Left colon (tissue), 2 donors: ENCODE measurements around the gene CADM3. TPM values are rescaled to one million over a fixed set of nuclear protein-coding genes. Genes with fewer than 3 reads are reported as not detected.

Experiments used
- ATAC-seq: fragments of 200-7000 bp; cut with Tn5 transposase; one replicate; pipeline ENCODE4 v1.9.1; 2020; ENCODE audit warnings: mild to moderate bottlenecking, moderate library complexity
- DNase-seq, 2 donors: peaks; one replicate each; pipeline ENCODE4 v3.0.0-alpha.2; 2020
- intact Hi-C, 2 donors: fragments of 100-400 bp; cut with DNase I in 1 of 2; cut with micrococcal nuclease in 1 of 2; formaldehyde crosslinking; loops; one replicate each; pipeline versions ENCODE4 v1.11.2 to v1.14.0; 2022; cut with DNase I, micrococcal nuclease
- total RNA-seq, 2 donors: library from RNA; stranded (reverse); fragmentation: NEBNext Ultra II Directional; extraction: Animal tissue kit (Norgen Biotek cat#: 25700); gene quantifications; one replicate each; pipeline ENCODE4 v1.2.1, GENCODE V29; 2021
- donor health status: DM: no; HTN: no; CAD: no.
- donor health status: DM: yes; HTN: yes; CAD: no.

The CADM3 gene
- total RNA-seq, 2 donors from 2014 or later: 3.2 to 7.5 TPM

GRCh38 chr1:159200769-159201168 lies 29.4 kb downstream of the CADM3 start:
- DNase-seq (no peak), ATAC-seq (no peak)
- intact Hi-C loops: no loop called here

DNA sequence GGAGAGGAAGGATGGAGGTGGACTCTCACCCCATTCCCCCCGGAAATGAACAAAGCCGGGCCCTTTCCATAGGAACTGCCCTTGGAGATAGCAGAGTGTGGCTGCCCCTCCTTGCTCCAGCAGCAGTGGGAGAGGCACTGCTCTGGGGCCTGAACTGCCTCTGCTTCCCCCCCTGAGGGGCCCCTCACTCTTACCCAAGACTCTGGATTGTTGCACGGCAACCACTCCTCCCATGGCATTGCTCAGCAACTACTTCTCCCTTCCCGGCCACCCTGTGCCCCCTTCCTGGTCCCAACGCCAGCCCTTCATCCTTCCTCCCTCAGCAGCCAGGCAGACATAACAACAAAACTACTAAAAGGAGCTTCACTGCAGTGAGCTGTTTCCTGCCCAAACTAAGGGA lies 30.2 kb downstream of the CADM3 start:
- ATAC-seq (no peak), DNase-seq (no peak)
- intact Hi-C loops: no loop called here

- ATAC-seq (no peak), DNase-seq (no peak)
- intact Hi-C loops: no loop called here
Observed at GRCh38 chr1:159203610-159204009, 32.2 kb downstream of the CADM3 start.

- intact Hi-C loops: no loop called here
- ATAC-seq: no peak
- no peak for DNase-seq
Observed at GRCh38 chr1:159204161-159205141, 33.0 kb downstream of the CADM3 start, which contains the start of gene ACKR1. ACKR1 (plus strand) TSS chr1:159204875; CDS start chr1:159204960, 85 bp downstream.

DNA sequence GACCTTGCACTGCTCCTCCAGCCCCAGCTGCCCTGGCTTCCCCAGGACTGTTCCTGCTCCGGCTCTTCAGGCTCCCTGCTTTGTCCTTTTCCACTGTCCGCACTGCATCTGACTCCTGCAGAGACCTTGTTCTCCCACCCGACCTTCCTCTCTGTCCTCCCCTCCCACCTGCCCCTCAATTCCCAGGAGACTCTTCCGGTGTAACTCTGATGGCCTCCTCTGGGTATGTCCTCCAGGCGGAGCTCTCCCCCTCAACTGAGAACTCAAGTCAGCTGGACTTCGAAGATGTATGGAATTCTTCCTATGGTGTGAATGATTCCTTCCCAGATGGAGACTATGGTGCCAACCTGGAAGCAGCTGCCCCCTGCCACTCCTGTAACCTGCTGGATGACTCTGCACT lies 33.8 kb downstream of the CADM3 start:
- DNase-seq: no peak
- intact Hi-C loops: no loop called here
- ATAC-seq: no peak

- intact Hi-C loops: no loop called here
- ATAC-seq (no peak), DNase-seq (no peak)
Observed at GRCh38 chr1:159206110-159206509, 34.7 kb downstream of the CADM3 start.

- intact Hi-C loops: no loop called here
- ATAC-seq: no peak
- no peak for DNase-seq
Observed at GRCh38 chr1:159207080-159207479, 35.7 kb downstream of the CADM3 start.

GRCh38 chr1:159207774-159208173 lies 36.4 kb downstream of the CADM3 start:
- intact Hi-C loops: no loop called here
- no peak for ATAC-seq
- DNase-seq: no peak

DNA sequence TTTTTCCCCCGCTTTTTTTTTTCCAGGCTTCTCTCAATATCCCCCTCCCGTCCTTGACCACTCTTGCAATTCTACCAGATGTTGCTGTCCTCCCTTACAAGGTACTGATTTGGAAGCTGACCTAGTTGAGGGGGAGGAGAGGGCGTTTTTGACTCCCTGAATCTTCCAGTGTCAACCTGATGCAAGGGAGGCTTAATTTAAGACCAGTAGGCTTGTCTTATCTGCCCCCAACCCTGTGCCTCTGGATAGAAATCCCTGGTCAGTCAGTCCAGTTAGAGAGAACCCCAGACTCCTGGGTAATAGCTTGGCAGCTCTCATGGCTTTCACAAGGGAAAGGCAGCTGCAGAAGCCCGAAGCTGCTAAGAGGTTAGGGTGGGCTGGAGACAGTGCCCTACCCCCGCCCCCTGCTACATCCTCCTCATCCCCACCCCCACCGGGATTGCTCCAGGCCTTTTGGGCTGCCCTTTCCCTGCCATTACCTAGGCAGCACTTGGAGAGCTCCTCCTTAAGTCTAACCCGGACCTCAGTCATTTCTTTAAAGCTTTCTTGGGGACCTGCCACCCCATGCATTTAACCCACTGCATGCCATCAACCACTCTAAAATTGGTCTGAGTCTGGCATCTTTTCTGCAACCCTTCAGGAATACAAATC lies 36.9 kb downstream of the CADM3 start:
- intact Hi-C loops: no loop called here
- ATAC-seq (no peak), DNase-seq (no peak)

GRCh38 chr1:159209061-159209460 lies 37.6 kb downstream of the CADM3 start:
- DNase-seq (no peak), ATAC-seq (no peak)
- intact Hi-C loops: no loop called here

DNA sequence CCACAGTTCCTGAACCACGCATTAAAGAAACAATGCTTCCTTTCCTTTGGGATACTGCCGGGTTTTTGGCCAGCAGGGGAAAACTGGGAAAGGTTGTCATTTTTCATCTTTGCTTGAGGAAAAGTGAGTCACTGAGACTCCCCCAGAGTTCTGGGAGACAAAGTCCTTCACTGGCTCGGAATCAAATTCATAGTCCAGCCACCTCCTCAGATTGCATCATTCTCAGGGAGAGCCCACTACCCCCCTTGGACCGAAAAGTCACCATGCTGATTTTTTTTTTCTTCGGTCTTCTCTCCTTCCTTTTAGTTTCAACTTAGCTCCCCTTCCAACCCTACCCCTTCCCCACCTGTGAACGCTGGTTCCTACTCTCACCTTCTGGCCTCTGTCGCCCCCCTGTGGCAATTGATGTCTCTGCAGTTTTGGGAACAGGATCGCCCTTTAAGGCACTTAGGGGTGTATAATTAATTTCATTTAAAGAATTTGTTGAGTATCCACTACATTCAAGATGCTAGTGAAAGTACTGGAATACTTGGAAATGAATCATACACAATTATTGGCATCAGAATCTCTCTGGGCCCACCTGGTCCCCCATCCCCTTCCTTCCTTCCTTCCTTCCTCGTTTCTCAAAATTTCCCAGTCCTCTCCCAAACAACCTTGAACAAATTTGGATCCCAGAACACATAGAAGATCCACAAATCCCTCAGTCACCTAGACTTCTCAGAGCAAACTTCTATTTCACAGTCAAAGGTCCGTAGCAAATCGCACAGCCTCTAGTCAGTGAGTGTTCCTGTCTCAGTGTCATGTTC lies 40.1 kb downstream of the CADM3 start:
- intact Hi-C loops: no loop called here
- ATAC-seq (no peak), DNase-seq (peak in 1 of 2 donors; percentile 33)

DNA sequence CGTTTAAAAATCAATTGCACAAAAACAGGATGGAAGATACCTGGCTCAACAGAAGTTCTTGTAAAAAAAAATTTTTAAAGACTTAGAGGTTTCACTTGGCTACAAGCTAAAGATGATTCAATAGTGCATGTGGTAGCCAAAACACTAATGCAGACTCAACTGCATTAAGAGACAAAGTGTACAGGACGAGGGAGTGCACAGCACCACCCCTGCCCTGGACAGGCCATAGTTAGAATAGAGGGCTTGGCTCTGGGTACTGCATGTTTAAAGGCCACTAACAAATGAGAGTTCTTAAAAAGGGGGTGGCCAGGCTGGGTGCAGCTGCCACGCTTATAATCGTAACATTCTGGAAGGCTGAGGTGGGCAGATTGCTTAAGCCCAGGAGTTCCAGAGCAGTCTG lies 41.2 kb downstream of the CADM3 start:
- intact Hi-C loops: no loop called here
- DNase-seq (no peak), ATAC-seq (no peak)

GRCh38 chr1:159214149-159214760 lies 42.8 kb downstream of the CADM3 start:
- DNase-seq (peak in 1 of 2 donors; percentile 21), ATAC-seq (no peak)
- intact Hi-C loops: no loop called here

DNA sequence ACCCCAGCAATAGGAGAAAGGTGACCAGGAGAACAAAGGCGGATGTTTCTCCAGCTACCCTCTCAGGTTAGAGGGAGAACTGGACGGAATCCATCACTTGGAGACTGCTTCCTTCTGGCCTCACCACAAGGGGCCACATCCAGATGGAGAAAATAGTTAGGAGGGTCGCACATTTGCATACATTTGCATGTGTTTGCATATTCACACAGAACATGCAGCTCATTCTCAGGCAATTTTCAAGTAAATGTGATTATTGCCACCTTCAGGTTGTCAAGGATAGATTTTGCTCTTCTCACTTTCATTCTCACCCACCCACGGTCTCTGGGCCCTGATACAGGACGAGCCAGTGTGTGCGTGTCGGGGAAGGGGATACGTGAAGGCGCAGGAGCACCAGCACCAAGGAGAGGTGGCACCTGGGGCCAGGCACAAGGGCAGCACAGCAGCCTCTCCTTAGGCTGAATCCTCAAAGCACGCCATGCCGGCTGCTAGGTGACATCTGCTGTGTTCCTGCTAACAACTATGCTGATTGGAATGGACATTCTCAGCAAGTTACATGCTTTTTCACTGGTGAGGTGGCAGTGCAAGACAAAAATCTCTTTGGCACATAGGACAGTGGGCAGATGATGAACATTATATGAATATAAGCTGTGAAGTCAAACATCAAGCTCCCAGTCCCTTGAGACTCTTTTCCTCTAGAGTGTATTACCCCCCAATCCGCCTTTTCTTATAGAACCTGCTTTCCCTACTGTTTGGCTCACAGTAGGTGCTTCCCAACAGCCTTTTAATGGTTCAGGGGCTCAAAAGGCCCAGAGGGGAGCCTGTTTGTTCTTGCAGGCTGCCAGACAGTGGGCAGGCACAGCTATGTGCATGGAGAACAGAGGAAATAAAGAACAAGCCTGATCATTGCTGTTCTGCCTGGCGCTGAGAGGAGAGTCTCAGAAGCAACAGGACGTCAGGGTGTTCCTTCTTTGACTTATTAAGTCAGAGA lies 47.5 kb downstream of the CADM3 start:
- intact Hi-C loops: no loop called here

DNA sequence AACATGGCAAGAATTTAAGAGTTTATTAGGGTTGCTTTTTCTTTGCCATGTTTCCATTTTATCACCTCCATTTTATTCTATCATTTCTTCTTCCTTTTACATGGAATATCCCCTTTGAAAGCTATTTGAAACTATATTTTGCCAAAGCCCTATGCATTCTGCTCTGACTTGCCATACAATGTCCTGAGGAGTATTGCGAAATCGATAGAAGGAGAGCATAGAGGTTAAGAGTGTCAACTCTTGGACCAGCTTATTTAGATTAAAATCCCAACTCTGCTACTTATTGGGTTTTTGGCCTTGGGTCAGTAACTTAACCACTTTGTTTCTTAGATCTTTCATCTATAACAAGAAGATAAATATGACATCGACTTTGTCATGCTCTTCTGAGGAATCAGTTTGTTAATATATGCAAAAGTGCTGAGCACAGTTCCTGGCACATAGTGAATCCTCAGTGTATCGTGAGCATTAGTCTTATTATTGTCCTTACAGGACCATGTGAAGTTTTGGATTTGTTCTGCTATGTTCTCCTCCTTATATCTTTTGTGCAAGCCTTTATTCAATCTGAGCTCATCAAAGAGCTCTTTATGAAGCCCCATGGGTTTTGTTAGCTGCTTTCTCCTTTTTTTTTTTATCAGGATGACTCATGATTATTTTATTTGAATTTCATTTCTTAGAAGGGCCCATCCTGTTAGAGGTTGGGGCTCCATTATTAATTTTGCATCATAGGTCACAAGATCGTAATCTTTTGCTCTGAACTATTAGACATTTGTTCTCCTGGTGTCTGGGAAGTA lies 50.9 kb downstream of the CADM3 start:
- no peak for ATAC-seq
- DNase-seq: no peak

More for the DNA sequence above, 47.5 kb downstream of the CADM3 start:
- ATAC-seq: no peak
- DNase-seq: no peak

DNA sequence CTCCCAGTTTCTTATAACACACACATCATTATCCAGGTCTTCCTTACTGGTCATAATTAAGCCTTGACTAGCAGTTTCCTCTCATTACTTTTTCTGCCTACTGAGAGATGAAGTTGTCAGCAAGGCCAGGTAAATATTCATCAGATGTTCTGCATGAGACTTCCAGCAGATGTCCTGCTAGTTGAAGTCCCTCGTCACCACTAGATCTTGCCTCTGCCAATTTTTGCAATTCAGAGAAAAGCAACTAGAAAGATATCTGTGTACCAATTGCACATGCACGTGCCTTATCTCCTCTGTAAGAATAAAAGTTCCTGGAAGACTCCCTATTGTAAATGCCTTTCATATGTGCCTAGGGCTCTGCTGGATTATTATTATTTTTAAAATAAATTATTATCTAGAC lies 51.6 kb downstream of the CADM3 start:
- intact Hi-C loops: no loop called here
- ATAC-seq (no peak), DNase-seq (no peak)

More for the DNA sequence above, 50.9 kb downstream of the CADM3 start:
- intact Hi-C loops: no loop called here

DNA sequence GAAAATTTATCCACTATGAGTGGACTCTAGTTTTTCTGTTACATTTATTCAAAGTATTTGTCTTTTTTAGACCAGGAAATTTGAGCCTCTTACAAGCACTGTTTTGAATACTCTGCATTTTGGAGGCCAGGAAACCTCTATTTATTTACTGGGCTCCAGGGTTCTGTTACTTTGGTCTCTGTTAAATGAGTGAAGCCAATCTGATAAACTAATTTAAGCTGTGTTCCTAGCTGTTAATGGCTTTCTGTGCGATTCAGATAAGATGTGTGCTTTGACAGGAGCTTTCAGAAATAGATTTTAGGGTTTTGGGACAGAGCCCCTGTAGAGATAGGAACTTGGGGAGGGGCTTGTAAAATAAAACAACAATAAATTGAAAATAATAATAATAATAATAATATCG lies 57.1 kb downstream of the CADM3 start:
- DNase-seq: no peak
- no peak for ATAC-seq
- intact Hi-C loops: no loop called here
